NCI-H748 (cell line): ENCODE data around the gene MYO5B.
A peak's percentile ranks its signal among the peaks of the same experiment; 100 is the strongest.
"Not testable (repeated sequence)": the region's sequence is repeated elsewhere in the genome, so short reads cannot be mapped to it uniquely, and the experiment has no call there.

ENCODE experiments used
- DNase-seq: peaks from one replicate; lab custom pipeline; 2025; ENCODE audit not compliant: unreplicated experiment; lab: John Stamatoyannopoulos, UW

MYO5B gene

GRCh38 chr18:50194631-50195532, at the start of gene MYO5B:
Gene MYO5B (minus strand): TSS chr18:50195147. CDS start chr18:50194793, 354 bp downstream.
- peak; percentile 90 for DNase-seq

DNA sequence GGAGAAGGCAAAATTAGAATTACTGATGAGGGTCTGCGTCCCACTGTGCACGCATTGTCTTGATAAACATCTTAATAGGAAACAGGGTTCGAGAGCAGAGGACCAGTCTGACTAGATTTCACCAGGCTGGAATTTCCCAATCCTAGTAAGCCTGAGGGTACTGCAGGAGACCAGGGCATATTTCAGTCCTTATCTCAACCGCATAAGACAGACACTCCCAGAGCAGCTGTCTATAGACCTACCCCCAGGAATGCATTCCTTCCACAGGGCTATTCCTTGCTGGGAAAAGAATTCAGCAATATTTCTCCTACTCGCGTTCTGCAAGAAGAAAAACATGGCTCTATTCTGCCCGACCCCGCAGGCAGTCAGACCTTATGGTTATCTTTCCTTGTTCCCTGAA, 46.8 kb upstream of the MYO5B start:
- DNase-seq, result not testable (repeated sequence)

DNA sequence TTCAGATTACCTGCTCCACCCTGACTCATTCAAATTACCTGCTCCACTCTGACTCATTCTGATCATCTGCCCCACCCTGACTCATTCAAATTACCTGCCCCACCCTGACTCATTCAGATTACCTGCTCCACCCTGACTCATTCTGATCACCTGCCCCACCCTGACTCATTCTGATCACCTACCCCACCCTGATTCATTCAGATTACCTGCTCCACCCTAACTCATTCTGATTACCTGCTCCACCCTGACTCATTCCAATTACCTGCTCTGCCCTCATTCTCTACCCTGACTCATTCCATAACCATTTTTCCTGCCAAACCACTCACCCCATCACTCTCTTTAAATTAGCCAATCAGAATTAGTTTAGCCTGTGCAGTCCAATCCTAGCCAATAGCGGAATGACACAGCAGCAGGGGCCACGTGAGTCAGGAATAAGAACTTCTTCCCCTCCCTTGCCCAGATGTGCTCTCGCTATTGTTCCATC, 45.2 kb upstream of the MYO5B start:
- no peak for DNase-seq

DNA sequence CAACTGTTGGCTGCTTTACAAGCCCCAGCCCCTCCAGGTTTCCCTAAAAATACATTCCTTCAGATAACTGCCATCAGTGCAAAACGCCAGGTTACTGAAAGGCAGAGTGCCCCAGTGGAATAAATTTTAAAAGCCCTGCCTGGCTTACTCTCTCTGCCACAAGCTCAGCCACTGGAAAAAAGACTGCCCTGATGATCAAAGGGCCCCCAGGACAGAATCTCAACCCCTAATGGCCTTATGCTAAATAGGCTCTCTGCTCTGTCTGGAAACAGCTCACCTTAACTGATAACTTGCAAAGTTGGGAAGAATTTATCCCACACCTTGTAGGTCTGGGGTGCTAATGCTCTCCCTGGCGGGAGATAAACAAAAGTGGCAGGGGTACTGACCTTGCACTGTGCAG, 37.5 kb upstream of the MYO5B start:
- no peak for DNase-seq

GRCh38 chr18:50231621-50232020, 36.7 kb upstream of the MYO5B start:
- no peak for DNase-seq

GRCh38 chr18:50220249-50220648, 25.3 kb upstream of the MYO5B start:
- not testable (repeated sequence) for DNase-seq

DNA sequence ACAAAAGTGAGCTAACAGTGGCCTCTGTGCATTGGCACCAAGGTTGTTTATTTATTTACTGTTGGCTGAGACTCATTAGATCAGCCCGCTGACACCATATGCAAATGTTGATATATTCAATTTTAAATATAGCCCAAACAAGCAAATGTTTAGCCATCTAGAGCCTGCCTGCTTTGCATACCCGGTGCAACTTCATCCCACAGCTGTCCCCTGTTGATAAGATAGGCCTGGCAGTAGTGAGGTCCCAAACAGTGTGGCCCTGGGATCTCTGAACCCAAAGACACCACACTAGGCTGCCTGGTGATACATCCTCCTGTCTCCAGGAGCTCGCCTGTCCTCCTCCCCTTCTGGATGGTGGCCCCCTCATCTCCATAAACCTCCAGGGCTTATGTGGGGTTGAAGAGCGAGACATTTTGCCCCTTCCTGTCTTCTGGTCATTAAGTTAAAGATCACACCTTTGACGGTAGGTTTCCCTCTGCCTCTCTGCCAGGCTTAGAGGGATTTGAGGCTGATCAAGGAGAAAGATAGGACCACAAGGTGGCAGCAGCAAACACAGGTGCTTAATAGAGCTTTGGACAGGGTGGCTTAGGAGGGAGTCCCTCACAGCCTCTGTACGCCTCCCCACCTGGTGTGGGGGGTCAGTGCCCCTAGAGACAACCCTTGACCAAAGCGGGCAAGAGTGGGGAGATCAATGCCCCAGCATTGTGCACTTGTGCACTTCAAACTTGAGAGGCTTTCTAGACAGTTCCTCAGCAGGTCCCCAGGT, 23.7 kb upstream of the MYO5B start:
- DNase-seq, result peak; percentile 52

DNA sequence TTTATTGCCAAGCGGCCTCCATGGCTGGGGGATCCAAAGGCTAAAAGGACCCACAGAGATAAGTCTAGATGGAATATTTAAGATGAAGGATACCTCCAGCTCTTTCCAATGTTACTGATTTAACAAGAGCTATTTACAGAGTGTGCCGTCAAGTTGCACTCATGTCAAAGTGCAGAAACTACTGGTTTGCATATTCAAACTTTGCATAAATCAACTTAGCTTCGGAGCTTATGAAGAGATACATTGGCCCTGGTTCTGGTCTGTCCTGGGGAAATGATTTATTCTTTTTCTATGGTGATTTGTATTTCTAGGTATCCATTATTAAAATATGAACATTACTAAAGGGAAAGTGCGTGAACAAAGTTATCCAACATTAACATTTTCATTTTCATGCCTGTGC, 14.4 kb upstream of the MYO5B start:
- DNase-seq, result no peak

DNA sequence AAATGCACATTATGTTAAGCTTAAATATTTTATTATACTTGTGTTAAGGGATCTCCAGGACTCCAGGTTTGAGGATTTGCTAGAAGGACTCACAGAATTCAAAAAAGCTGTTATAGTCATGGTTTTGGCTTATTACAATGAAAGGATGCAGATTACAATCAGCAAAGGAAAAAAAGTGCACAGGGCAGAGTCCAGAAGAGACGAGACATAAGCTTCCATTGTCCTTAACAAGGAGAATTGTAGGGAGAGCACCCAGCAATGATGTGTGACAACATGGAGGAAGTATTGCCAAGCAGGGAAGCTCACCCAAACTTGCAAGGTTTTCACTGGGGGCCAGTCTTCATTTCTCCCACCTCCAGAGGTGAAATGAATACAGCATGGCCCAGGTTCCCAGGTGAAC, 12.8 kb upstream of the MYO5B start:
- no peak for DNase-seq

GRCh38 chr18:50203801-50204604, 9.1 kb upstream of the MYO5B start:
- peak; percentile 88 for DNase-seq

DNA sequence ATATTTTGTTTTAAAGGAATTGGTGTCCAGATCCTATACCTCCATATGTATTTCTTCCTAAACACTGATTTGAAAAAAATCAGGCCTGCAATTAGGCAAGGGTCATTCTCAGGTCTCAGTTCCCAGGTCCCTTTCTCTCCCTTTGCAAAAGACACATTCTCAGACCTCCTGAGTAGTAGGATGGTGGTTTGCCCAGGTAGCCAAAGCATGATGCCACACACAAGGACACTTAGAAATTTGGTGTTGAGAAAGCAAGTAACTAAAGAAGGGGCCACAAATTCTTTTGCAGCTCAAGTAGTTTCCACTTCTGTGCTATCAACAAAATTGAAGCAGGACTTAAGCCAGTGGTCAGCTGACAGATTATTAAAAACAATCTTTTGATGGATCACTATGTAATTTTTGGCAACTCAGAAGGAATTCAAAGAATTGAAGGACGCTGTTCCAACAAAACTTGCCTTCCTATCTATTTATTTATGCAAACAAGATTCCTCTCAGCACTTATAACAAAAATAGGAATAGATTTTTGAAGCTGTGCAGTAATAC, 6.6 kb upstream of the MYO5B start:
- no peak for DNase-seq

DNA sequence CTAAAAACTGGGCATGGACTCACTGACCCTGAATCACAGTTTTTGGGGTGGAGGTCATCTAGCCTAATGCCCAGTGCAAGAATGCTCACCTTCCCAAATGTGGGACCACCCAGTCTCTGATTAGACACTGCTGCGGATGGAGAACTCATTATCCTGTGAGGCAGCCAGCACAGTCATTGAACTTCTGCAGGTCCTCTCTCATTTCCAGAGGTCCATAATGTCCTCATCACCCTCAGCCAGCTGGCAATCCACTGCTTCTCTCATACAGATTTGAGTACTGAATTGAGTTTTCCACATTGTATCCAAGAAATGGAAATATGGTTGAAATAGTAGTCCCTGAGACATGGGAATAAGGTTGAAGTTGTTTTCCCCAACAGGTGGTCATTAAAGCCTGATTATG, 5.0 kb upstream of the MYO5B start:
- DNase-seq, result no peak

DNA sequence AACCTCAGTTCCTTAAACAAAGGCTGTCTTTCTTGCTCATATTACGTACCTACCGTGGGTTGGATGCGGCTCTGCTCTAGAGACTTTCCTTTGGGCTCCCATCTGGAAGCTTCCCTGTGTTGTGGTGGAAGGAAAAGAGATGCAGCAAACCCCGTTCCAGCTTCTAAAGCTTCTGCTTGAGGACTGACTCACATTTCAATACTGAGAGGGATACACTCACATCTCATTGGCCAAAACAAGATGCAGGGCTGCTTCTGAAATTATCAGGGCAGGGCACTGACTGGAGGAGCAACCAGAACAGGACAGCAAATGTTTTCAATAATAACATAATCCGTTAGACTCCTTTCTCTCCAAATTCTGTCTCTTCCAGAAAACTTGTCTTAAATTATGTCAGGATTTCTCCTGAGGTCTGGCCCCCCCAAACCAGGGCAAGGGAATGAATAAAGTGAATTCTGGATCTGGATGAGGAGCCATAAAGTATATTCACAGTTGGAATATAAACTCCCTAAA, 4.5 kb upstream of the MYO5B start:
- DNase-seq, result no peak

- DNase-seq, result no peak
These were observed 1.3 kb upstream of the MYO5B start for GRCh38 chr18:50196261-50196660.

DNA sequence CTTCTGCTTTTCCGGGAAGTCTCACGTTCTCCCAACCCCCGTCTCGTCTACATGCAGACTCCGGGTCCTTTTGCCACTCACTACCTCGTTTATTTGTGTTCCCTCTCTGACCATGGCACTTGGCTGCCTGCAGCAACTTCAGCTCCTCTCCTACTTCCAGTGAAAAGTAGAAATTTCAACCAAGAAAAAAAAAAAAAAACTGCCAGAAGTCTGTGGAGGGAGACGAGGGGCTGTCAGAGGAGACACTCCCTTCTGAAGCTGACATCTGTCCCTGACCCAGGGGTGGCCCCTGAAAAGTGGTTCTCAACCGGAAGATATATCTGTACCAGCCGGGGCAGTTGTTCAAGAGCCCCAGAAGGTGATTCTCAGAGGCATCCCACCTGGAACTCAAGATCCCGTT, 742 bp upstream of the MYO5B start:
- no peak for DNase-seq

DNA sequence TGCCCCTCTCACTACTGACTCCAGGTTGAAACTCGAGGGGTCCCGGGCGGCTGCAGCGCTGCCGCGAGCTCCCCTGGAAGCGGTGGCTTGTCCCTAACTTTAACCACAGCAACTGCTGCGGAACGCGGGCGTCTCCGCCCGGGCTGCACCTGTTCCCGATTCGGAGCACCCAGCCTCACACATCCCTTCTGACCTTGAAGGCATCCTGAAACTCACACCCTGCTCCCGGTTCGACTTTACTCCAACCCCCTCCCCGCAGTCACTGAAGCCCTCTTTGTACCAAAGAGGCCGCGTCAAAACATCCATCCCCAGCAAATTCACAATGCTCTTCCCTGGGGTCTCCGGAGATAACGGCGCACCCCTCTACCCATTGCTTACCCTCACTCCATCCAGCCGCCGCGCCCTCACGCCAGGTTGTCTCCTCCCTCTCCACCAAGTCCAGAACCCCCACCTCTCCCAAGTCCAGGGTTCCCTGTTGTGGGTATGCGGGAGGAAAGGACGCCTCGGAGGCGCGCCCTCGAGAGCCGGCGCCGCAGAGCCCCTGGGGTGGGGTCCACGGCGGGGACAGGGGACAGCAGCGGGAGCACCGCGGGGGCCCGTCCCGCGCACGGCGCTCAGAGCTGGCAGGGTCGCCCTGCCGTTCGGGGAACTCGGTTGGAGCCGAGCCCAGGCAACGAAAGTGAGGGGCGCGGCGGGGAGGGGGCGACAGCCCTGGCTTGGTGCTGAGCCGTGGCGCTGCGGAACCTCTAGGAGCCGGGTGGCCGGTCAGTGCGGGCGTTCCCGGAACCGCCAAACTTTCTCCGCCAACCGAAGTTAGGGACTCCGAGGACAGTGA, 934 bp downstream of the MYO5B start:
- DNase-seq, result peak; percentile 54

DNA sequence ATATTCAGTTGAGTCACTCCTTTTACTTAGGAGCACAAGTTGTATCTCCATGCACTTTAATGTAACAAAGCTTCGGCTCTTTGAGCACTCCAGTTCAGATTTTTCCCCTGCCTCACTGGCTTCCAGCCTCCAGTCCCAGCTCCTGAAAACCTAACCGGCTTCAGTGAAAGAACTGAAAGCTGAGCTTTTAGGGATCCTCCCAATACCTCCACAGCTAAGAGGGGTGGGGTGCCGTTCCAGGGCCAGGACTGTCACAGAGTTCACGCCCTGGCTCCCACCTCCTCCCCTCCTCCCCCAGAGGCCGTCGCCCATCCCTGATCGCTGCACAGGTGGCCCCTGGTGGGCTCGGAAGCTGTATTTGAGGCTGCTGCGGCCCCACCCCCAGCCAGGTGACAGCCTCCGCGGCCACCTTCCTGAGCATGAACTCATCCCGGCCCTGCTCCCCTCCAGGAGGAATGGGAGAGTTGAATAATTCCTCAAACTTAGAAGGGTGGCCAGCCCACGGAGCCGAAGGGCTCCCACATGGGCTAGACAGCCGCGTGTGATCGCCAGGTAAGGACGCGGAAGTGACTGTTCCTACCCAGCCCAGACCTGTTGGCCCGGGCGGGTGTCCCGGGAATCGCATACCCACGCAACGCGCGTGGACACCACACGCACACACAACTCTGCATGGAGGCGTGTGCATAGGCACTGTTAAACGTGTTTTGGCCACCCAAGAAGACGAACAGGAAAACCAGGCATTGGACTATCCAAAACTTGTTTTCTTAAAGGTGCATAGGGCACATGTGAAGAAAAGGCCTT, 1.8 kb downstream of the MYO5B start:
- DNase-seq, result peak; percentile 42

DNA sequence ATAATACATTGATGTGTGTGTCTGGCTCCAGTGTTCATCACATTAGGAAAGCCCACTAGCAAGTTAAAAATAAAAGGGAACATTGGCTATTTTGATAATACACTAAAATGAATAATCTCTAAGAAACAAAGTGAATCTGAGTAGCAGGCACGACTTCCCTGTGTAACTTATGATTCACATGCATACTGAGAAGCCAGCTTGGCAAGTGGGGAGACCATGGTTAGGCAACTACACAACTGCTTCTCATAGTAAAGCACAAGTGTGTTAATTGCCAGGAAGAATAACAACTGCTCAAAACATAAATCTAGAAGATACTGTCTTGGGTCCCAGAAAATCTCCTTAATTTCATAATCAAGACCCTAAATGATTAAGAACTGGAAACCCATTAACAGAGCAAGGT, 4.0 kb downstream of the MYO5B start:
- DNase-seq, result no peak

DNA sequence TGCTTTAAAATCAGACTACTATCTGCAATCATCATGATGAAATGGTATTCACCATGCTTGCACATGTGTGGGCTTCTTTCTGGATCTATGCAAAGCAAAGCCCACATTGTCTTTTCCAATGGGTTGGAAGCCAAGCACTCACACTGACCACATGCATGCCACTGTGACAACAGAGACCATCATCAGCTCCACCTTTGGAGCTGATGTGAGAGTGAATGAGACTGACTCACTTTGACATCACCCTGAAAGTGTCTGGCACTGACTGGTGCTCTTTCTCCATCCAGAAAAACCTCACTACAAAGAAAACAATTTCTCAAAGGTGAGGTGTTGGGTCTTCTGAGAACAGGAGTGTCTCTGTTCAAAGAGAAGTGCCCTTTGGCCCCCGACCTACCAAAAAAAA, 4.7 kb downstream of the MYO5B start:
- DNase-seq, result no peak
